Measurements from ENCODE around the gene GFRA4.

The GFRA4 gene

GRCh38 chr20:3663031-3663701 lies at the start of gene GFRA4:
Gene GFRA4, minus strand, starts transcription at chr20:3663399. Its CDS starts 0 bp downstream, at chr20:3663399.
- no peak for DNase-seq

GRCh38 chr20:3712279-3712873 lies 49.2 kb upstream of the GFRA4 start, which contains the start of gene SIGLEC1:
Gene SIGLEC1, minus strand, starts transcription at chr20:3712600. Its CDS starts 5,472 bp downstream, at chr20:3707128.
- no peak for DNase-seq

- no peak for DNase-seq
These were observed 48.3 kb upstream of the GFRA4 start for GRCh38 chr20:3711484-3711941.

- DNase-seq: peak; percentile 45
These were observed 47.7 kb upstream of the GFRA4 start for GRCh38 chr20:3710703-3711483.

GRCh38 chr20:3710011-3710466 lies 46.8 kb upstream of the GFRA4 start:
- DNase-seq: no peak

GRCh38 chr20:3707508-3707899 lies 44.3 kb upstream of the GFRA4 start:
- DNase-seq: no peak

- DNase-seq: no peak
These were observed 43.7 kb upstream of the GFRA4 start for GRCh38 chr20:3706774-3707507.

GRCh38 chr20:3705970-3706739 lies 43.0 kb upstream of the GFRA4 start:
- no peak for DNase-seq

GRCh38 chr20:3705491-3705969 lies 42.3 kb upstream of the GFRA4 start:
- no peak for DNase-seq

GRCh38 chr20:3704087-3704486 lies 40.9 kb upstream of the GFRA4 start:
- DNase-seq: no peak

GRCh38 chr20:3702611-3703391 lies 39.6 kb upstream of the GFRA4 start:
- DNase-seq: no peak

GRCh38 chr20:3701061-3701998 lies 38.1 kb upstream of the GFRA4 start:
- no peak for DNase-seq

- no peak for DNase-seq
These were observed 35.8 kb upstream of the GFRA4 start for GRCh38 chr20:3699037-3699436.

GRCh38 chr20:3698591-3699001 lies 35.4 kb upstream of the GFRA4 start:
- no peak for DNase-seq

GRCh38 chr20:3697588-3698305 lies 34.5 kb upstream of the GFRA4 start:
- no peak for DNase-seq

GRCh38 chr20:3696745-3697587 lies 33.8 kb upstream of the GFRA4 start:
- no peak for DNase-seq

- DNase-seq: no peak
These were observed 33.0 kb upstream of the GFRA4 start for GRCh38 chr20:3696200-3696599.

GRCh38 chr20:3694864-3695263 lies 31.7 kb upstream of the GFRA4 start:
- DNase-seq: no peak

Measured in NCI-H1436 (cell line).